HG02943 (cell line): Measurements from ENCODE around the gene GTPBP6.
"Not testable (repeated sequence)": the region's sequence is repeated elsewhere in the genome, so short reads cannot be mapped to it uniquely, and the experiment has no call there.

Source experiments
- ATAC-seq: cut with Tn5 transposase; IDR thresholded peaks from one replicate; pipeline ENCODE4 v1.9.1; 2021; ENCODE audit warnings: mild to moderate bottlenecking, low read depth, moderate library complexity; ENCODE audit not compliant: unreplicated experiment

GTPBP6 gene

GRCh38 chrX:338281-338835, 19.8 kb upstream of the GTPBP6 start:
- no peak for ATAC-seq

- ATAC-seq, result no peak
These were observed 18.8 kb upstream of the GTPBP6 start for GRCh38 chrX:337331-337831.

- no peak for ATAC-seq
These were observed 17.6 kb upstream of the GTPBP6 start for GRCh38 chrX:336227-336626.

GRCh38 chrX:335758-336155, 17.2 kb upstream of the GTPBP6 start:
- no peak for ATAC-seq

GRCh38 chrX:334971-335757, 16.6 kb upstream of the GTPBP6 start:
- ATAC-seq, result no peak

- ATAC-seq, result no peak
These were observed 15.8 kb upstream of the GTPBP6 start for GRCh38 chrX:334331-334891.

- ATAC-seq, result no peak
These were observed 15.2 kb upstream of the GTPBP6 start for GRCh38 chrX:333611-334311.

- no peak for ATAC-seq
These were observed 14.5 kb upstream of the GTPBP6 start for GRCh38 chrX:332916-333610.

GRCh38 chrX:332496-332860, 13.9 kb upstream of the GTPBP6 start:
- no peak for ATAC-seq

- ATAC-seq, result no peak
These were observed 13.4 kb upstream of the GTPBP6 start for GRCh38 chrX:331825-332495.

GRCh38 chrX:331151-331824, 12.7 kb upstream of the GTPBP6 start:
- no peak for ATAC-seq

GRCh38 chrX:330726-331150, 12.1 kb upstream of the GTPBP6 start:
- ATAC-seq, result no peak

- not testable (repeated sequence) for ATAC-seq
These were observed 11.6 kb upstream of the GTPBP6 start for GRCh38 chrX:330141-330725.

GRCh38 chrX:329291-329910, 10.8 kb upstream of the GTPBP6 start:
- no peak for ATAC-seq

GRCh38 chrX:327660-328126, 9.1 kb upstream of the GTPBP6 start:
- no peak for ATAC-seq

GRCh38 chrX:324664-325063, 6.1 kb upstream of the GTPBP6 start:
- ATAC-seq, result not testable (repeated sequence)

- ATAC-seq, result no peak
These were observed 5.4 kb upstream of the GTPBP6 start for GRCh38 chrX:323721-324628.
